HG03159 (cell line): ENCODE data around the gene ZNF530.

Experiments
- ATAC-seq: cut with Tn5 transposase; IDR thresholded peaks from one replicate; pipeline ENCODE4 v1.9.1; 2021; ENCODE audit warnings: mild to moderate bottlenecking, moderate library complexity; ENCODE audit not compliant: unreplicated experiment

The ZNF530 gene

DNA sequence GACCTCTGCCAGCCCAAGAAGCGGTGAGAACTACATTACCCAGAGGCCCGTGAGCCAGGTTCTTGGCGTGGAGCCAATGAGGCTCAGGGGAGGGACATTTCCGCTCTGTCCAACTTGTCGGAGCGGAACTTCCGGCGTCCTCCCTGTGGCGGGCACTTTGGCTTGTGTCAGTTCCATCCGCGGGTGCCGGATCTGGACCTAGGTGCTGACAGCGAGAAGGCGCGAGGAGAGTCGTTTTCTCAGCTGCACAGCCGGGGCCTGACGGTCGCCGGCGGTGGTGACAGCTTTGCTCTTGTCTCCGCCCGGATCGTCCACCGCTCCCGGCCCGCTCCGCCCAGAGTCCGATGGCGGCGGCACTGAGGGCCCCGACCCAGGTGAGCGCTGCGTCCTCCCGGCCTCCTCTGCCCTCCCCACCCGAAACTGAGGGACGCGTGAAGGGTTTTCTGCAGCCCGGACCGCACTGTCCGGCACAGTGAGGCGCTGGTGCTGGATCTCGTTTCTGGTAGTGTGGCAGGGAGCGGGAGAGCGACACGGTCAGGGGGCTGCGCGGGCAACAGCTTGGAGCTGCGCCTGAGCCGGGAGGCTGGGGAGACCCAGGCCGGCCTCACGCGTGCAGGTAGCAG lies at the start of gene ZNF530:
TSS of gene ZNF530 (plus strand) at position 125 of the 623 bp plus-strand sequence. CDS start 4,461 bp downstream, outside the sequence.
- peak; percentile 94 for ATAC-seq

DNA sequence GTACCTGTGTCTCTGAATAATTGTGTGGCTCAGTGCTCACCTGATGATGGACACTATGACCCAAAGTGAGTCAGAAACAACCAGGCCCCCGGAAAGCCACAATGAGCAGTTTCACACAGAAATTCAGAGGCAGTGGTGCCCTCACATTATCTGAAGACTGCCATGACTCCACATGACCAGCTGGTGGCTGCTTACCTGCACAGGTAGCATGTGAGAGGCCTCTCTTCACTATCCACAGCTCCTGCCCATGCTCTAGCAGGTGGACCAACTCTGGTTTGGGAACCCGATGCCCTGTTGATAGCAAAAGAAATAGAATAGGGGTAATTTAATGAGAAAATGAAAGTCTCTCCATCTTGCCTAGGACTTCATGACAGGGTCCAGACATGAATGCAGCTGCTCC lies 47.3 kb upstream of the ZNF530 start:
- no peak for ATAC-seq

DNA sequence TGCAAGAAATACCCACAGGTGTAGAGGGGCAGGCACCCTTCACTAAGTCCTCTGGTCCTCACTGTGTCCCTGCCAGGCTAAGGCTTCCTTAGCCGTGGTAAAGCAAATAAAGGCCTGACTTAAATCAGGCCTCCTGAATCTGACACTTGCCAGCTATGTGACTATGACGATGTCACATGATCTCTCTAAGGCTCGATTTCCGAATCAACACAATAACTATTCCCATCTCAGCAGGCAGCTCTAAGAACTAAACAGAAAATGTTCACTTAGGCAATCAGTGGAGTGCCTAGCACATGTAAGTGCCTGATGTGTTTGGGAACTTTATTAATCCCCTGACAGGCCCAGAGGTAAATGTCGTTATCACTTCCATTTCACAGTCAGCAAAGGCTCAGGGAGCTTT lies 42.0 kb upstream of the ZNF530 start:
- no peak for ATAC-seq

DNA sequence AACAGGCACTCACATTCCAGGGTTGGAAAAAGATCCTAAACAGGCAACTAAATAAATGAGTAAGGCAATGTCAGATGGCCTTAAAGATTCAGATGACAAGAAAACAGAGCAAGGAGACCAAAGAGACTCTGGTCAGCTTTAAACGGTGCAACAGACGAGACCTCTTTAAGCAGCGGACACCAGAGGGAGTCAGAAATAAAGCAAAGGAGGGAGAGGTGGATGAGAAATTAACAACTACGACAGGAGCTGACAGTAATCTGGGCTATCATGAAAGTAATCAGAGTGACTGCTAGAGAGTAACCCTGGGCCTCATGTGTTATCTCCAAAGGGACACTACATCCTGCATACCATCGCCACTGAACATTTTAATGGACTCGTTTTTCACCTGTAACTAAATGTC lies 41.2 kb upstream of the ZNF530 start:
- no peak for ATAC-seq

DNA sequence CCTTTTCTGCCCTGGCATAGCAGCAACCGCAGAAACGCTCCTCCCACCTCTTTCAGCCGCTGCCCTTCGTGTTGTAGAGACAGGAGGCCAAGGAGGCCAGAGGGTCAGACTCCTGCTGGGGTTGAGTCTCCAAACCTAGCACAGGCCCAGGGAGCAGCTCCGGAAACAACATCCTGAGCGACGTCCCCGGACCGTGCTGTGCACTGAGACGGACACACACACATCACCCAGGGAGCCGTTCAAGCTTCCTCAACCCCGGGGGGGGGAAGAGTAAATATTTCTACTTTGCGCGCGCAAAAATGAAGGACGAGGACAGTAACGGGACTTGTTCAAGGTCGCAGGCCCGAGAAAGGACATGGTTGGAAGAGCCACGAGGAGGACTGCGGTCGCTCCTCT lies 40.7 kb upstream of the ZNF530 start:
- ATAC-seq: no peak

DNA sequence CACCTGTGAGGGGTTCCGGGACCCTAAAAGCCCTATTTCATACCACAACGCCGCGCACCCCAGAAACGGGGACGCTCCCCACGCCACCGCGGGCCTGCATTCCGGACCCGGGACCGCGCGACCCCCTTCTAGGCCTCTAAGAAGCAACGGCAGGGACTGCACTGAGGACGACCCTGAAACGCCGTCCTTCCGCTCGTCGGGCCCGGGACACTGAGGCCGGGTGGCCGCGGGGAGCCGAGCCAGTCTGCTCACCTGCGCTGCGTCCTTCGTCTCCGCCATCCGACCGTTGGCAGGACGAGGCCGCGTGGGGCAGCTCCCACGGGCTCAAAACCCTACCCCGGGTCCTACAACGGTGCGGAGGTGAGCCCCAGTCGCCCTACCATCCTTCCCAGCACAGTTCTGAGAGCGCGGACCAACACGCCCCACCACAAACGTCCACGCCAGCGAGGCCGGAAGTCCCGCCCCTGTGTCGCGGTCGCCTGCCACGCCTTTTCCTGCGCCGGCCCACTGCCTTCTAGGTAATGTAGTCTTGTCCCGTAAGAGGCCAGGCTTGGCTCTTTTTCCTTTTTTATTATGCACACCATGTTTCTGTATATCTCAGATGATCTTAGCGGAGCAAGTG lies 40.2 kb upstream of the ZNF530 start, which contains the start of gene ZNF550:
TSS of gene ZNF550 (minus strand) at position 460 of the 622 bp plus-strand sequence. CDS start at position 279, 181 bp downstream.
- peak; percentile 93 for ATAC-seq

DNA sequence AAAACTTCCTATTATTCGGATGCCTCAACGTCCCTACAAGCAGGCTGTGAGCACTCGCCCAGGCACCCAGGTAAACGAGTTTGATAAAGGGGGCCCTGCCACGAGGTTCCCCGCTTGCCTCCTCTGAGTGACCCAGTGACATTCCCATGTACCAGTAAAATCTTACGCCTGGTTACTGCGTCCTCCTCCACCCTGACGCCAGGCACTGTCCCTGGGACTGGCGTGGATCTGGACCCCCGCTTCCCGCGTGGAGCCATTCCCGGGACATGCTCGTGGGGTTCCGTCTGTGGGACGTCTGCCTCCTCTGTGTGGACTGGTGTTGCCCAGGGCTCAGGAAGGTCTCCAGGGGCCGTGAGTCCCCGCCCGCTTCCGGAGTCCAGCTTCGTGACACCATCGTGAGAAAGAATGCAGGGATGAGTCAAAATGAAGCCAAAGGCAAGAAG lies 39.6 kb upstream of the ZNF530 start:
- ATAC-seq: peak; percentile 11

DNA sequence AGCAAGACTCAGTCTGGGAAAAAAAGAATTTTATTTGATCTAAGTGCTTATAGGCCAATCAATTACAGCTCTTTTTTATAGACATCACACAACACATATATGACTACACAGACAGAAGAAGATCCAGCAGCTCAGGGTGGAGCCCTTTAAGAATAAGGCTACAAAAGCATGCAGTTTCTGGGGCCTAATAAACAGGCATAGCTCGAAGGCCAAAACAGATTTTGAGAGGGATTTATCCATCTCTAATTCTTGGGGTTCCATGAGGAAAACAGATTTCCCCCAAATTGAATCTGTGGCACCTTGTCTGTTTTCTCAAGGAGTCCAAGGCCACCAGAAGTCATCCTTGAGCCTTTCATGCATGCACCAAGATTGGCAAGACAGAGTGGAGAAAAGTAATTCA lies 36.1 kb upstream of the ZNF530 start:
- no peak for ATAC-seq

DNA sequence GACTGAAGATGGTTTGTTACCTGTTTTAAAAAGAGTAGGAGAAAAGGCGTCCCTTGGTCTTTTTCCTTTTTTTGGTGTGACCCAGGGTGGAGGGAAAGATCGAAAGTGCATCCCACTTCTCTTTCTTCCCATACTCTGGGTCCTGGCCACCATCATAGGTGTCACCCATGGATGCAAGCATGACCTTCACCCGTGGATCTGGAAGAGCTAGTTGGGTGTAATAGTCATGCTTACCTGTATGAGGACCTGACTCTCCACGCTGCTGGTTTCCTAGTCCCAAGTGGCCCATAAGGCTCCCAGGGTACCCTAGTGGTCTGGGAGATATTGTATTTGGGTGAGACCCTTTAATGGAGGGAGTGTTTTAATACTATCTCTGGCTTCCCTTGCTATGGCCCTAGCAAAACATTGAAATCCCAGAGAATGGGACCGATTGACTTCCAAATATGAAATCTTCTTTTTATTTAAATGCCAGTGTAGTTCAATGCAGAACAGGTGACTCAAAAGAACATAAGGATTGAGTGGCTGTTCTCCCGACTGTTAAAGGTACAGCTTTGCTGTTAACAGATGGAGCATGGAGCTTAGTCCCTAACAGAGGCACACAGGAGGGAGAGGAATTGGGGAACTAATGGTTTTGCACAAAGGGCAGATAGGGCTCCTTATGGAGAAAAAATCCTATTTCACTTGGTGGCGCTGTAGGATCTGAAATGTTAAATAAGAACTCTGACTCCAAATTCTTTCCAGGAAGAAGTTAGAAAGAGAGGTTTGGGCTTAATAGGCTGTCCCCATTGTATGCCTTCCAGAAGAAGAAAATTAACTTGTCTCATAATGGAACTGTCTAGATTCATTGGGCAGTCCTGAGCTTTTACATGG lies 33.1 kb upstream of the ZNF530 start:
- no peak for ATAC-seq

DNA sequence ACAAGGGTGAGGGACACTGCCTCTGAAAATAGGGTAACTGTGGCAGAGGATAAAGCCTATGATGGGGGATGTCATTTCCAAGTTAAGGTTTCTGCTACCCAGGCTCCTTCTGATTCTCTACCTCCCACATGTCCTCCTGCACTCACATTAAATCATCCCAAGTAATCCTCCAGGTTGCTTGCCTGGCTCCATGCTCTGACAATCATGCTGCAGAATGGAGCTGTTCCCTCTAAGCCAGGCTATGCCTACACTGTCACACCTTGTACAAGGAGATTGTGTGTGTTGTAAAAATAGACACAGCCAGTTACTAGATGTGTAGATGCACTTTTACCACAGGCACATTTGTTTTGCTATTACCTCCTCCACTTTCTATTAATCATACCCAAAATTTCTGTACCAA lies 29.0 kb upstream of the ZNF530 start:
- no peak for ATAC-seq

DNA sequence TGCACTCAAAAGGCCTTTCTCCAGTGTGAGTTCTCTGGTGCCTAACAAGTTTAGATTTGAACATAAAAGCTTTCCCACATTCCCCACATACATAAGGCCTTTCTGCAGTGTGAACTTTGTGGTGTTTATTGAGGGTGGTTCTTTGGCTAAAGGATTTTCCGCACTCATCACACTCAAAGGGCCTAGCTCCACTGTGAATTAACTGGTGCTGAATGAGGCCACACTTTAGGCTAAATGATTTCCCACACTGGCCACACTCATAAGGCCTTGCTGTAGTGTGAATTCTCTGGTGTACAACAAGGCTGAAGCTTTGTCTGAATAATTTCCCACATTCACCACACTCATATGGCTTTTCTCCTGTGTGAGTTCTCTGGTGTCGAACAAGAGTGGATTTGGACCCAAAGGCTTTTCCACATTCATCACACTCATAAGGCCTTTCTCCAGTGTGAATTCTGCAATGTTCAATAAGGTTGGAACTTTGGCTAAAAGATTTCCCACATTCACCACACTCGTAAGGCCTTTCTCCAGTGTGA lies 27.2 kb upstream of the ZNF530 start:
- no peak for ATAC-seq

DNA sequence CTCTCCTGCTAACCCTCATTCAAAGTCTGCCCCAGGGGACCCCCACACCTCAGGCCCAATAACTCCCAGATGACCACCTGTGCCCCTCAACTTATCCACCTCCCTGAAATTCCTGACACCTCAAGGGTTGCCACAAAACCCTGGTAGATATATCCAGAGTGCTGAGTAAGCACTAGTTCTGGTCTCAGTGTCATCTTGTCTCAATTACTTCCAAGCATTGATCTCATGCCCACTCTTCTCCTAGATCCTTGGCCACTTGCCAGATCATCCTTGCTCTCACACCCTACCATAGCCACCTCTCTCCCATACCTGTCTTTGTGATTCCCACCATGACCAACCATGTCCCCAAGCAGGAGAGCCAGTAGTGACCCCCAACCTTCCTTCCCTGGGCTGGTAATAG lies 23.0 kb upstream of the ZNF530 start:
- no peak for ATAC-seq

DNA sequence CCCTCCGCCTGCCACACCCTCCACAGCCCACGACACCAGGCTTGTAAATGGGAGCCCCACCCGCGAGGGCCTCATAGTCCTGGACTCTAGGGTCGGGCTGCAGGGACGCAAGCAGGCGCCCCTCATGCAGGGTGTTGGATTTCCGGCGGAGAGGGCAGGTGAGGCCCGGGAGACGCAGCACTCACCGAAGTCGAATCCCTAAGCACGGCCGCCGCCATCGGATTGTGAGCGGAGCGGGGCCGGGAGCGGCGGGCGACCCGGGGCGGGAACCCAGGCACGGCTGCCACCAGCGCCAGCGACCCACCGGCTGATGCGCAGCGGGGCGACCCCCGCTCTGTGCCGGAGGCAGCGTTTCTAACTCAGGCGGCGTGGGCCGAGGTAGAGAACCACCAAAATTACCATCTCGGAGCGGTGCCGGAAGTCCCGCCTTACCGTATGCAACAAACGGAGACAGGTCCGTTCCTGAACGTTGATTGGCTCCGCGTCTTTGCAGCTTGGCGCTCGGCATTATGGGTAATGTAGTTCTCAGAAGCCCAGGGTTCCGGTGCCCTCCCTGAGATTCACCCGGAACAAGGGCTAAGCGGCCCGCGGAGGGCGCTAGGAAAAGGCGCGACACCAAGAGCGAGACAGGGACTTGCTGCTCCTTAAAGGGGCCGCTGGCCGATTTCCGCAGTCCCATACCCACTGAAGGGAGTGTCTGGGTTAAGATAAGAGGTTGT lies 21.0 kb upstream of the ZNF530 start, which contains the start of gene ZNF416:
TSS of gene ZNF416 (minus strand) at position 425 of the 719 bp plus-strand sequence. CDS start at position 218, 207 bp downstream.
- peak; percentile 94 for ATAC-seq

DNA sequence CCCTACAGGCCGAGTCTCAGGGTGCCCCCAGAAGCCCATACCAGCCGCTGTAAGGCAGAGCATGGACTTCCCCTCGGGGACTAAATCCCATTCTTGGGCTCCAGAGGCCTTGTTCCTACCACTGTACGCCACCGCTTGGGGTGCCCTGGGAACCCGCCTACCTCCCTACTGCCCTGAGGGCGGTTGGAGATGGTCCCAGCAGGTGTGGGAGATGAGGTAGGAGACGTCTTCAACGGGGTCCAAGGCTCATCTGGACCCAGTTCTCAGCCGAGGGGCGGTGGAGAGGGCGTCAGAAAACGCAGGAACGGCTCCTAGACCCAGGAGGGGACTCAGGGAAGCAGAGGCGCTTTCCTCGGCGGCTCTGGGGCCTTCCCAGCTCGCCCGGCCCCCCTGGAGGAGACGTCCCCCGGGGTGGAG lies 16.6 kb upstream of the ZNF530 start:
- no peak for ATAC-seq

DNA sequence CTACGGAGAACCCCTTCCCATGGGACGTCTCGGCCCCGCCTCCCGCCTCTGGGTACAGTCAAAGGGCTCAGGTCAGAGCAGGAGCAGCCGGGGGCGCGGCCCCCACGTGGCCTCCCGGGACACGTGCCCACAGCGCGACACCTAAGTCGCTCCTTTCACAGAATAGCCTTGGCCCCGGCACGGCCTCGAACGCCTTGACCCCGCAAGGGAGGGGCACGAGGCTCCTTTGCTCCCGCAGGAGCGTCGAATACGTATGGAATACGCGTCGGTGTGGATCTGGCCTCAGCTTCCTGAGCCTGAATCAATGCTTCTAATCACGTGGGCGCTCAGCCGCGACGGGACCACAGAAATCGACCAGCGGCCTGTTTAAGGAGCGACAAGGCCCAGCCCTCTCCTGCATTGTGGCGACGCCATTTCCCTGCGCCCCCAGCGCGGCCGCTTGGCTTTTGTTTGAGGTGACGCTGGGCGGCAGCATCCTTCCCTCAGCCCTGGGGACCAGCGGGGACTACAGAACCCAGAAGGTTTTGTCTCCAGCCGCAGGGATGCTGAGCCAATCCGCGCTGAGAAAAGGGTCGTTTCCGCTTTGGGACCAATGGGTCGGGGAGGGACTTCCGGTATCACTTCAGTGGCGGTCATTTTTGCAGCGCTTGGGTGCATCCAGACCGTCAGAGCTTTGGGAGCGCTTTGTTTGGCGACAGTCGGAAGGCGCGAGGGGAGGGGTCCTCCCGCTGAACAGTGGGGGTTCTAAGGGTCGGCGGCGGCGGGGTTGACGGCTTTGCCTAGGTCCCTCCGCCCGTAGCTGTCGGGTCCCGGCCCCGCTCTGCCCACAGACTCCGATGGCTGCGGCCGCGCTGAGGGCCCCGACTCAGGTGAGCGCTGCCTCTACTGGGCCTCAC lies 15.9 kb upstream of the ZNF530 start, which contains the start of gene ZIK1:
TSS of gene ZIK1 (plus strand) at position 625 of the 896 bp plus-strand sequence. CDS start at position 837, 212 bp downstream.
- ATAC-seq: peak; percentile 88

DNA sequence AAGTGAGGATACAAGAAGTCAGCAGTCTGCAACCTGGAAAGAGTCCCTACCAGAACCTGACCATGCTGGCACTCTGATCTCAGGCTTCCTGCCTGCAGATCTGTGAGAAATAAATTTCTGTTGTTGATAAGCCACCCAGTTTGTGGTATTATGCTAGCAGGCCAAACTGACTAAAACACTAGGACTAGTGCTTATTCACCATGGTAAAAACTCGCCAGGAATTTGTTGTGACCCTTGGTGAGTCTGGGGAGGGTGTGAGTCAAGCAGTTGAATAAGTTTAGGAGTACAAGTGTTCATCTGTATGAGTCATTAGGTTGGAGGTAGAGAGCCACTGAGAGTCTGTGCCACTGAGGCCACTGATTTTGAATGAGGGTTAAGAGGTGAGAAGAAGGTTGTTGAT lies 12.2 kb upstream of the ZNF530 start:
- no peak for ATAC-seq

DNA sequence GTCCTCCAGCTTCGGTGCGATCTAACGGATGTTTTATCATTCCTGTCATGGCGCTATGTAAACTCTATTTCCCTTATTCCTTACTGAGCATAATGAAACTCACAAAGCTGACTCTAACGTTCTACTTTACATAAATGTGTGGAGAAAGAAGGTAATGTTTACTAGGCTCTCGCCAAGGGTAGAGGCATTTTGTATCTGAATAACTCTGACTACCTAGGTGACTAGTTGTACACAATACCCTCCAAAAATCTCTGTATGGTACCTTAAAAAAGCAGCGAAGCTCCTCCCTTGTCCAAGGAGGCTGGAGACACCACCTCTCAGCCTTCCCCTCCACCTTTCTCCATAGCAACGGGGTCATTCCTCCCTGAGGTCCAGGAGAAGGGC lies 316 bp upstream of the ZNF530 start:
- no peak for ATAC-seq

DNA sequence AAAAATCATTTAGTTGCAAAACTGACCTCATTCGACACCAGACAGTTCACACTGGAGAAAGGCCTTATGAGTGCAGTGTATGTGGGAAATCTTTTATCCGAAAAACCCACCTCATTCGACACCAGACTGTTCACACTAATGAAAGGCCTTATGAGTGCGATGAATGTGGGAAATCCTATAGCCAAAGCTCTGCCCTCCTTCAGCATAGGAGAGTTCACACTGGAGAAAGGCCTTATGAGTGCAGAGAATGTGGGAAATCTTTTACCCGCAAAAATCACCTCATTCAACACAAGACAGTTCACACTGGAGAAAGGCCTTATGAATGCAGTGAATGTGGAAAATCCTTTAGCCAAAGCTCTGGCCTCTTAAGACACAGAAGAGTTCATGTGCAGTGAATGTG lies 7.2 kb downstream of the ZNF530 start:
- no peak for ATAC-seq

DNA sequence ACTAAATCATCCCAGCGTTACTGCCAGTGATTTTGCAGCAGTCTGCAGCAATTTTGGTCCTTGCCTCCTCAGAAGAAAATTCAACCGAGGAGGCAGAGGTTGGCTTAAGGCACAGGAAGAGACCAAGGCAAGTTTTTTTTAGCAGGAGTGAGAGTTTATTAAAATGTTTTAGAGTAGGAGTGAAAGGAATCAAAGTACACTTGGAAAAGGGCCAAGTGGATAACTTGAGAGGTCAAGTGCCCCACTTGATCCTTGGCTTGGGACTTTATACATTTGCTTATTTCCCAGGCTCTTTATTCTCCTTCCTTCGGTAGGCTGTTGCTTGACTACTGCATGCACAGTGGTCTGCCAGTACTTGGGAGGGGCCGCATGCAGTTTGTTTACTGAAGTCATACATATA lies 11.4 kb downstream of the ZNF530 start:
- no peak for ATAC-seq
